Activated CD8-positive, alpha-beta memory T cell treated with anti-CD3 and anti-CD28 coated beads for 24 hours (primary cell): ENCODE results near the gene PLCD3.
"Not testable (repeated sequence)": the region's sequence is repeated elsewhere in the genome, so short reads cannot be mapped to it uniquely, and the experiment has no call there.

Experiments
- DNase-seq: peaks from one replicate; pipeline ENCODE4 v3.0.0-alpha.2; 2020

Gene PLCD3

GRCh38 chr17:45131616-45132319, 547 bp downstream of the PLCD3 start:
- peak; percentile 84 for DNase-seq

- DNase-seq, result no peak
These were observed 1.4 kb downstream of the PLCD3 start for GRCh38 chr17:45130681-45131615.

- no peak for DNase-seq
These were observed 2.2 kb downstream of the PLCD3 start for GRCh38 chr17:45129940-45130680.

- DNase-seq, result no peak
These were observed 2.8 kb downstream of the PLCD3 start for GRCh38 chr17:45129426-45129939.

GRCh38 chr17:45128989-45129388, 3.3 kb downstream of the PLCD3 start:
- no peak for DNase-seq

GRCh38 chr17:45128331-45128730, 4.0 kb downstream of the PLCD3 start:
- no peak for DNase-seq

- no peak for DNase-seq
These were observed 4.6 kb downstream of the PLCD3 start for GRCh38 chr17:45127548-45128300.

GRCh38 chr17:45127207-45127547, 5.1 kb downstream of the PLCD3 start:
- DNase-seq, result no peak

GRCh38 chr17:45125509-45125908, 6.8 kb downstream of the PLCD3 start:
- no peak for DNase-seq

GRCh38 chr17:45124797-45125122, 7.6 kb downstream of the PLCD3 start:
- DNase-seq, result not testable (repeated sequence)

GRCh38 chr17:45123930-45124796, 8.2 kb downstream of the PLCD3 start:
- no peak for DNase-seq

- DNase-seq, result no peak
These were observed 9.1 kb downstream of the PLCD3 start for GRCh38 chr17:45123076-45123770.

- no peak for DNase-seq
These were observed 11.3 kb downstream of the PLCD3 start for GRCh38 chr17:45121055-45121454.

GRCh38 chr17:45120558-45120957, 11.8 kb downstream of the PLCD3 start:
- no peak for DNase-seq

- no peak for DNase-seq
These were observed 12.4 kb downstream of the PLCD3 start for GRCh38 chr17:45119964-45120363.

GRCh38 chr17:45118691-45119090, 13.6 kb downstream of the PLCD3 start:
- no peak for DNase-seq

- no peak for DNase-seq
These were observed 14.3 kb downstream of the PLCD3 start for GRCh38 chr17:45117848-45118646.

- DNase-seq, result no peak
These were observed 15.0 kb downstream of the PLCD3 start for GRCh38 chr17:45117334-45117733.

GRCh38 chr17:45116434-45117016, 15.8 kb downstream of the PLCD3 start:
- no peak for DNase-seq

GRCh38 chr17:45115871-45116270, 16.4 kb downstream of the PLCD3 start:
- DNase-seq, result no peak
